22Rv1 (cell line): ENCODE data around the gene PPP1R14C.

Experiments used
- H3K27ac ChIP-seq: fragments of 450-650 bp; 2 replicates; pipeline ENCODE4 v1.5.1; 2017
- ZFX ChIP-seq: fragments of 450-650 bp; IDR thresholded peaks from 2 replicates; pipeline ENCODE4 v1.6.1; 2017; ENCODE audit warnings: antibody characterized with exemption, borderline replicate concordance
- TF ChIP-seq, protein P1 (sequence below): fragments of 450-650 bp; IDR thresholded peaks from 2 replicates; pipeline ENCODE4 v1.5.1; 2017; ENCODE audit warnings: mild to moderate bottlenecking

Gene PPP1R14C

DNA sequence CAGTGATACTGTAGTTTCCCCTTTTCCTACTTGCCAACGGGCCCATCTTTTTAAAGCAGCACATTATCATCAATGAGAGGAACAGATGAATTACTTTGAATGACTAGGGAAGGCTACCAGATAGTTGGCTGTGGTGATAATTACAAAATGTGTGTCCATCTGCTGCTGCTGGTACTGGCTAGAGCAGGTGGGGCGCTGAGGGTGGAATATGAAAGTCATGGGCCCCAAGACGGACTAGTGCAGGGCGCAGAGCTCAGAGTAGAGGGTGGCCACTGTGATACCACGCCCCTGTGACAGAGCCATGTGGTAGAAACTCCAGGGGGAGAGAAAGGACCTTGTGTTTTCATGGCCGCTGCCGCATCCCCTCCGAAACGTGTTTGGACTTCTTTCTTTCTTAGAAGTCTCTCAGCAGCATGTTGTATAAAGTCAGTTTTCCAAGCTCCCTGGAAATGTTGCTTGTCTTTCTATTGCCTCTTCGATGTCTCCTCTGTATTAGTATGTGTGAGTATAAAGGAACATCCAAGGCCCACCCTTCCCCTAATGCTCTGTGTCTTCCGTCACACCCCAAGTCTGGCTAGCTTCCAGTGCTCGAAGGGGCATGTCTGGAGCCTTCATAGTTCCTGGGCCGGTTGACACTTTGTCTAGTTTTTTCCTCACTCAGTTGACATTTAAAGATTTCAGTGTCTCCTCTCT, 88.1 kb downstream of the PPP1R14C start:
- TF ChIP-seq, protein P1, sequence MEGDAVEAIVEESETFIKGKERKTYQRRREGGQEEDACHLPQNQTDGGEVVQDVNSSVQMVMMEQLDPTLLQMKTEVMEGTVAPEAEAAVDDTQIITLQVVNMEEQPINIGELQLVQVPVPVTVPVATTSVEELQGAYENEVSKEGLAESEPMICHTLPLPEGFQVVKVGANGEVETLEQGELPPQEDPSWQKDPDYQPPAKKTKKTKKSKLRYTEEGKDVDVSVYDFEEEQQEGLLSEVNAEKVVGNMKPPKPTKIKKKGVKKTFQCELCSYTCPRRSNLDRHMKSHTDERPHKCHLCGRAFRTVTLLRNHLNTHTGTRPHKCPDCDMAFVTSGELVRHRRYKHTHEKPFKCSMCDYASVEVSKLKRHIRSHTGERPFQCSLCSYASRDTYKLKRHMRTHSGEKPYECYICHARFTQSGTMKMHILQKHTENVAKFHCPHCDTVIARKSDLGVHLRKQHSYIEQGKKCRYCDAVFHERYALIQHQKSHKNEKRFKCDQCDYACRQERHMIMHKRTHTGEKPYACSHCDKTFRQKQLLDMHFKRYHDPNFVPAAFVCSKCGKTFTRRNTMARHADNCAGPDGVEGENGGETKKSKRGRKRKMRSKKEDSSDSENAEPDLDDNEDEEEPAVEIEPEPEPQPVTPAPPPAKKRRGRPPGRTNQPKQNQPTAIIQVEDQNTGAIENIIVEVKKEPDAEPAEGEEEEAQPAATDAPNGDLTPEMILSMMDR: no peak
- no peak for TF ChIP-seq ZFX
- no peak overlapping the region for H3K27ac ChIP-seq

DNA sequence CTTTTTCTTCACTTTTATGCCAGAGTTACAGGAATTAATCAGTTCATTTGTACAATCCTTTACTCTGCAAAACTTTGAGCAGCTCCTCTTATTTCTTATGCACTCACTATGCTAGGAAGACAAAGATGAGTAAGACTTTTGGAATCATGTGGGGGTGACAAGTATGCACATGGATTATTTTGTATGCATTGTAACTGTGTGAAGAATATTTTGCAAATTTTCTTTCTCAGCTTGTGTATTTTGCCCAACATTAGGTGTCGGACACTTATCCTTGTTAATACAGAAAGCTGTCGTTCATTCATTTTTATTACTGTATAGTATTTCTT, 88.6 kb downstream of the PPP1R14C start:
- H3K27ac ChIP-seq: no peak overlapping the region
- TF ChIP-seq ZFX: no peak
- TF ChIP-seq, protein P1: no peak

DNA sequence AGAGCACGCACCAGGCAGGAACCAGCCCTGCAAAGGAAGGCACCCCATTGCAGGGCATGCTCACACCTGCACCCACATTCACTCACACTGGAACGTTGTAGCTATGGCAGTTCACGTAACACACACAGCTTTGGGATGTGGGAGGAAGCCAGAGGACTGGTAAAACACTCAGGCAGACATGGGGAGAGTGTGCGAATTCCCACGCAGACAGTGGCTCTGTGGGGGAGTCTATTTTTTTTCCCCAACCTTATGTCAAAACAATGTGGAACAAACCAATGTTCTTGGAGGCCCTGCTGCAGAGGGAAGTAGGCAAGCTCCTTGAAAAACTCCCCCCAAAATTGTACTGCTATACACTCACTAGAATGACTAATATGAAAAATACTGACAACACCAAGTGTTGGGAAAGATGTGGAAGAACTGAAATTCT, 91.0 kb downstream of the PPP1R14C start:
- TF ChIP-seq, protein P1: no peak
- TF ChIP-seq ZFX: no peak
- H3K27ac ChIP-seq: no peak overlapping the region

DNA sequence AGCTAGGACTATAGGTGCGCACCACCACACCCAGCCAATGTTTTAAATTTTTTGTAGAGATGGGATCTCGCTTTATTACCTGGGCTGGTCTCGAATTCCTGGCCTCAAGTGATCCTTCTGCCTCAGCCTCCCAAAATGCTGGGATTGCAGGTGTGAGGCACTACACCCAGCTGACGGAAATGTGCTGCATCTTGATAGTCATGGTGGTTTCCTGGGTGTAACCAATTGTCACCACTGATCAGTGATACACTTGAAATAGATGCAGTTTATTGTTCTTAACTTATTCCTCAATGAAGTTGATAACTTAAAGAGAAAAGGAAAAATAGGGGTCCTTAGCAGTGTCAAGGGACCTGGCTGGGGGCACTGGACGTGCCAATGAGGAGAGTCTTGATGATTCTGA, 92.4 kb downstream of the PPP1R14C start:
- H3K27ac ChIP-seq: no peak overlapping the region
- TF ChIP-seq, protein P1: no peak
- no peak for TF ChIP-seq ZFX

DNA sequence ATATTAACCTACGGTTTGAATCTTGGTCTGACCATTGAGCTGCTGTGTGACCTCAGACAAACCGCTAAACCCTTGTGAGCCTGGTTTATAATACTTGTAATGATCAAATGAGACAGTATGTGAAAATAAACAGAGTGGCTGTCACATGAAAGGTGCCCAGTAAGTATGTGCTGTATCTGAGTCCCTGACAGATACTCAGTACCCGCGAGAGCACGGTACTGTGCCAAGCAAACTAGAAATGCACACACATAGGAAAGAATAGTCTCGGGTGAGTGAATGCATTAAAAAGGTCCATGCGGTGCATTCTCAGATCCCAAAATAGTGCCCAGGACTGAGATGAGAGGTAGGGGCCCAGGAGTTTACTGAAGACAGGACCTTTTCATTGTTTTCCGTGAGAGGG, 93.3 kb downstream of the PPP1R14C start:
- no peak overlapping the region for H3K27ac ChIP-seq
- TF ChIP-seq, protein P1: no peak
- TF ChIP-seq ZFX: no peak

DNA sequence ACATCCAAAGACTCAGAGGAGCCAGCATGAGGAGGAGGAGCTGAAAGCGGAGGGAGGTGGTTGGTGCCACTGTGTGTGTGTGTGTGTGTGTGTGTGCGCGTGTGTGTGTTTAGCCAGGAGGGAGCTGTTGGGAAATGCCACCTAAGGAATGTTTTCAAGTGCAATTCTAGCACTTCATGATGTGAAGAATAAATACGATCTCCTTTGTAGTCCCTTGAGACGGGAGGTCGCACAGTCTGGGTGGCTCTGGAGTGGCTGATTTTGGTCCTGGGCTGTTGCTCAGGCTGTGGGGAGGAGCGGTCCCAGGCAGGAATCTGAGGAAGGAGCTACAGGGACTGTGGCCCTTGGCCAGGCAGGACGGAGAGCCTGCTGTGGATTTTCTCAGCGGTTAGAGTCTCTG, 93.7 kb downstream of the PPP1R14C start:
- no peak for TF ChIP-seq ZFX
- TF ChIP-seq, protein P1: no peak
- H3K27ac ChIP-seq: no peak overlapping the region

DNA sequence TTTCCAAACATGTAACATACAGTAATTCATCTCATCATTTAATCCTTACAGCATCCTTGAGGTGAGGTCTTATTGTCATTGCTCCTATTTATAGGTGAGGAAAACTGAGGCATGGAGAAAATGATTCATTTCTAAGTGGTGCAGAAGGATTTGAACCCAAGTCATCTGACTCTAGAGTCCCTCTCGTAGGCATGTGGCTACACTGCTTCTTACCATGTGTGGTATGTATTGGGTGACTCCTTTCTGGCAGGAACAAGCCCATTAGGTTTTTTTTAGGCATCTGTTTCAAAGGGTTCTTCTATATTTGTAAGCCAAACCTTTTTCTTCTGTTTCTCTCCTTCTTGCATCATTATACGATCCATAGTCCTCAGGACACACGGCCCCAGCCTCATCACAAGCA, 94.8 kb downstream of the PPP1R14C start:
- TF ChIP-seq ZFX: no peak
- TF ChIP-seq, protein P1: no peak
- no peak overlapping the region for H3K27ac ChIP-seq
